Sigmoid colon (tissue), 4 donors: Measurements from ENCODE around the gene SCLY.

Source experiments
- CTCF ChIP-seq, 4 experiments: fragments of 450-650 bp in 3 of 4; fragments of 200-600 bp in 1 of 4; IDR thresholded peaks; one replicate each; pipeline ENCODE4 v1.5.1; 2016 to 2019; ENCODE audit warnings: antibody characterized with exemption in 4 of 4, mild to moderate bottlenecking in 3 of 4, moderate library complexity in 2 of 4
- EP300 ChIP-seq, 4 donors: sonication (generic); formaldehyde crosslinking; IDR thresholded peaks; one replicate each; pipeline ENCODE4 v1.6.1; 2017; ENCODE audit warnings: antibody characterized with exemption in 4 of 4
- POLR2A ChIP-seq, 2 donors: fragments of 450-650 bp; IDR thresholded peaks; one replicate each; pipeline ENCODE4 v1.6.1; 2016; ENCODE audit warnings: antibody characterized with exemption in 2 of 2, mild to moderate bottlenecking in 2 of 2, moderate library complexity in 2 of 2
- POLR2AphosphoS5 ChIP-seq, 4 donors: sonication (generic); formaldehyde crosslinking; IDR thresholded peaks; one replicate each; pipeline ENCODE4 v1.6.1; 2017; ENCODE audit warnings: antibody characterized with exemption in 4 of 4

- TF ChIP-seq CTCF (IDR thresholded peaks at IDR 0.05) (no peak), POLR2AphosphoS5 (IDR thresholded peaks at IDR 0.05) (no peak), EP300 (IDR thresholded peaks at IDR 0.05) (no peak), POLR2A (IDR thresholded peaks at IDR 0.05) (no peak)
These were observed 1.3 kb upstream of the SCLY start for GRCh38 chr2:238059505-238059904.
